ENCODE measurements around the gene PCDH9. TPM values are rescaled to one million over a fixed set of nuclear protein-coding genes. Genes with fewer than 3 reads are reported as not detected.

PCDH9 gene
- total RNA-seq, 6 experiments from 2014 or later: 1.6 to 3.9 (median 3.1) TPM

- 33% methylated on average over 3 of the region's 3 CpGs for WGBS (ENCODE audit: insufficient coverage, low coverage, low lambda C conversion rate, missing lambda C conversion rate)
- no peaks in the 10 kb centered on the region for H3K27me3 ChIP-seq
- intact Hi-C loops (cut with DNase I): no loop called here
- ATAC-seq (peak in 1 of 4 donors; percentile 13), DNase-seq (no peak)
- H3K36me3 ChIP-seq: no peaks in the 10 kb centered on the region
- no peaks in the 10 kb centered on the region for H3K9me3 ChIP-seq
- H3K27ac ChIP-seq: no peak overlapping the region
- H3K4me3 ChIP-seq: no peak overlapping the region
- TF ChIP-seq POLR2A (IDR thresholded peaks at IDR 0.05) (no peak), CTCF (IDR thresholded peaks at IDR 0.05) (no peak)
- H3K4me1 ChIP-seq: no peaks in the 10 kb centered on the region
Measured at GRCh38 chr13:66586489-66586888, 643.6 kb downstream of the PCDH9 start.

- Histone ChIP-seq H3K36me3 (no peaks in the 10 kb centered on the region), H3K27me3 (no peaks in the 10 kb centered on the region), H3K4me1 (no peaks in the 10 kb centered on the region), H3K9me3 (no peaks in the 10 kb centered on the region), H3K27ac (no peak overlapping the region), H3K4me3 (no peak overlapping the region)
- no peak for TF ChIP-seq POLR2A (IDR thresholded peaks at IDR 0.05)
- no peak for TF ChIP-seq CTCF (IDR thresholded peaks at IDR 0.05)
- DNase-seq (no peak), ATAC-seq (no peak)
- WGBS (ENCODE audit: insufficient coverage, low coverage, low lambda C conversion rate, missing lambda C conversion rate): 60% methylated on average over 1 of the region's 1 CpG
- intact Hi-C loops (cut with DNase I): no loop called here
Measured at GRCh38 chr13:66585669-66586203, 644.4 kb downstream of the PCDH9 start.

GRCh38 chr13:66581675-66582074 is 648.5 kb downstream of the PCDH9 start:
- no peaks in the 10 kb centered on the region for H3K9me3 ChIP-seq
- H3K4me1 ChIP-seq: no peaks in the 10 kb centered on the region
- no peaks in the 10 kb centered on the region for H3K27me3 ChIP-seq
- intact Hi-C loops (cut with DNase I): no loop called here
- TF ChIP-seq CTCF (IDR thresholded peaks at IDR 0.05) (no peak), POLR2A (IDR thresholded peaks at IDR 0.05) (no peak)
- ATAC-seq: no peak
- no peak overlapping the region for H3K27ac ChIP-seq
- no peak for DNase-seq
- WGBS (ENCODE audit: insufficient coverage, low coverage, low lambda C conversion rate, missing lambda C conversion rate): 49% methylated on average over 2 of the region's 2 CpGs
- H3K4me3 ChIP-seq: no peak overlapping the region
- no peaks in the 10 kb centered on the region for H3K36me3 ChIP-seq

GRCh38 chr13:66578305-66578704 is 651.8 kb downstream of the PCDH9 start:
- ATAC-seq: no peak
- H3K4me3 ChIP-seq: no peak overlapping the region
- no peaks in the 10 kb centered on the region for H3K36me3 ChIP-seq
- H3K27ac ChIP-seq: no peak overlapping the region
- no peak for TF ChIP-seq POLR2A (IDR thresholded peaks at IDR 0.05)
- TF ChIP-seq CTCF (IDR thresholded peaks at IDR 0.05): no peak
- no peak for DNase-seq
- no peaks in the 10 kb centered on the region for H3K9me3 ChIP-seq
- H3K27me3 ChIP-seq: no peaks in the 10 kb centered on the region
- intact Hi-C loops (cut with DNase I): no loop called here
- no peaks in the 10 kb centered on the region for H3K4me1 ChIP-seq
- 41% methylated on average over 2 of the region's 2 CpGs for WGBS (ENCODE audit: insufficient coverage, low coverage, low lambda C conversion rate, missing lambda C conversion rate)

- intact Hi-C loops (cut with DNase I): no loop called here
- WGBS (ENCODE audit: insufficient coverage, low coverage, low lambda C conversion rate, missing lambda C conversion rate): 34% methylated on average over 2 of the region's 2 CpGs
- TF ChIP-seq POLR2A (IDR thresholded peaks at IDR 0.05) (no peak), CTCF (IDR thresholded peaks at IDR 0.05) (no peak)
- Histone ChIP-seq H3K27me3 (no peaks in the 10 kb centered on the region), H3K4me1 (no peaks in the 10 kb centered on the region), H3K4me3 (no peak overlapping the region), H3K9me3 (no peaks in the 10 kb centered on the region), H3K36me3 (no peaks in the 10 kb centered on the region), H3K27ac (no peak overlapping the region)
- DNase-seq (no peak), ATAC-seq (no peak)
Measured at GRCh38 chr13:66577358-66577757, 652.8 kb downstream of the PCDH9 start.

Measured in right lobe of liver (tissue), 6 donors.